ENCODE data around the gene MAPK12.
A peak's percentile ranks its signal among the peaks of the same experiment; 100 is the strongest.
"Not testable (repeated sequence)": the region's sequence is repeated elsewhere in the genome, so short reads cannot be mapped to it uniquely, and the experiment has no call there.

The MAPK12 gene

GRCh38 chr22:50281957-50282356 is 20.5 kb upstream of the MAPK12 start:
- no peak for DNase-seq (ENCODE audit: low spot score)

GRCh38 chr22:50281384-50281760 is 19.9 kb upstream of the MAPK12 start:
- DNase-seq (ENCODE audit: low spot score) = no peak

GRCh38 chr22:50280708-50281383 is 19.4 kb upstream of the MAPK12 start:
- DNase-seq (ENCODE audit: low spot score) = no peak

- DNase-seq (ENCODE audit: low spot score) = no peak
These were observed 18.7 kb upstream of the MAPK12 start for GRCh38 chr22:50280022-50280707.

GRCh38 chr22:50278956-50279619 is 17.6 kb upstream of the MAPK12 start:
- no peak for DNase-seq (ENCODE audit: low spot score)

GRCh38 chr22:50278461-50278860 is 17.0 kb upstream of the MAPK12 start:
- no peak for DNase-seq (ENCODE audit: low spot score)

GRCh38 chr22:50277761-50278160 is 16.3 kb upstream of the MAPK12 start:
- no peak for DNase-seq (ENCODE audit: low spot score)

GRCh38 chr22:50276143-50276542 is 14.7 kb upstream of the MAPK12 start:
- no peak for DNase-seq (ENCODE audit: low spot score)

GRCh38 chr22:50275181-50276055 is 13.9 kb upstream of the MAPK12 start:
- no peak for DNase-seq (ENCODE audit: low spot score)

GRCh38 chr22:50274771-50275170 is 13.3 kb upstream of the MAPK12 start:
- no peak for DNase-seq (ENCODE audit: low spot score)

GRCh38 chr22:50274311-50274710 is 12.8 kb upstream of the MAPK12 start:
- no peak for DNase-seq (ENCODE audit: low spot score)

GRCh38 chr22:50273781-50274180 is 12.3 kb upstream of the MAPK12 start:
- not testable (repeated sequence) for DNase-seq (ENCODE audit: low spot score)

GRCh38 chr22:50273352-50273751 is 11.9 kb upstream of the MAPK12 start:
- not testable (repeated sequence) for DNase-seq (ENCODE audit: low spot score)

GRCh38 chr22:50272044-50272802 is 10.7 kb upstream of the MAPK12 start:
- no peak for DNase-seq (ENCODE audit: low spot score)

- DNase-seq (ENCODE audit: low spot score) = no peak
These were observed 10.1 kb upstream of the MAPK12 start for GRCh38 chr22:50271519-50271970.

GRCh38 chr22:50270666-50271394 is 9.3 kb upstream of the MAPK12 start:
- DNase-seq (ENCODE audit: low spot score) = peak; percentile 84

GRCh38 chr22:50269970-50270665 is 8.6 kb upstream of the MAPK12 start, which contains the start of gene MAPK11:
Gene MAPK11 (minus strand): TSS chr22:50270380. CDS start chr22:50270292, 88 bp downstream.
- DNase-seq (ENCODE audit: low spot score) = no peak

GRCh38 chr22:50269573-50269969 is 8.1 kb upstream of the MAPK12 start:
- DNase-seq (ENCODE audit: low spot score) = no peak

- DNase-seq (ENCODE audit: low spot score) = no peak
These were observed 7.2 kb upstream of the MAPK12 start for GRCh38 chr22:50268655-50269113.
